GM23338 (cell line): Measurements from ENCODE around the gene SPDYE17.
"Not testable (repeated sequence)": the region's sequence is repeated elsewhere in the genome, so short reads cannot be mapped to it uniquely, and the experiment has no call there.

Experiments used
- CTCF ChIP-seq, 2 experiments: fragments of 200-600 bp in 1 of 2; sonication (generic) in 1 of 2; conservative IDR thresholded peaks; 2 replicates each; pipeline versions ENCODE4 v1.5.1 to v1.6.1; 2016 to 2017; ENCODE audit warnings: antibody characterized with exemption in 2 of 2, low read depth in 2 of 2, mild to moderate bottlenecking in 2 of 2, moderate library complexity in 1 of 2
- EZH2 ChIP-seq: fragments of 200-600 bp; sonication (generic); IDR thresholded peaks from one replicate; pipeline ENCODE4 v1.8.0; 2017; ENCODE audit warnings: antibody characterized with exemption, mild to moderate bottlenecking, low read depth; ENCODE audit not compliant: unreplicated experiment

GRCh38 chr7:76994286-76994685 is 37.9 kb downstream of the SPDYE17 start:
- TF ChIP-seq CTCF (conservative IDR thresholded peaks at IDR 0.05; ENCODE audit: low read depth in 2 of 2); EZH2: not testable (repeated sequence)
